Measurements from ENCODE around the gene RABGAP1L.

RABGAP1L gene

GRCh38 chr1:174935961-174936727 is 776.8 kb downstream of the RABGAP1L start:
- DNase-seq (ENCODE audit: low spot score) = no peak

- DNase-seq (ENCODE audit: low spot score) = no peak
These were observed 779.1 kb downstream of the RABGAP1L start for GRCh38 chr1:174938281-174939007.

GRCh38 chr1:174939775-174940545 is 780.6 kb downstream of the RABGAP1L start:
- no peak for DNase-seq (ENCODE audit: low spot score)

- DNase-seq (ENCODE audit: low spot score) = peak; percentile 96
These were observed 781.4 kb downstream of the RABGAP1L start for GRCh38 chr1:174940646-174941175.

- DNase-seq (ENCODE audit: low spot score) = peak; percentile 54
These were observed 783.4 kb downstream of the RABGAP1L start for GRCh38 chr1:174942547-174943255.

GRCh38 chr1:174946031-174946430 is 786.7 kb downstream of the RABGAP1L start:
- no peak for DNase-seq (ENCODE audit: low spot score)

GRCh38 chr1:174949061-174949460 is 789.7 kb downstream of the RABGAP1L start:
- DNase-seq (ENCODE audit: low spot score) = no peak

- DNase-seq (ENCODE audit: low spot score) = no peak
These were observed 790.3 kb downstream of the RABGAP1L start for GRCh38 chr1:174949645-174950044.

GRCh38 chr1:174953285-174954072 is 794.2 kb downstream of the RABGAP1L start:
- no peak for DNase-seq (ENCODE audit: low spot score)

- DNase-seq (ENCODE audit: low spot score) = peak; percentile 97
These were observed 794.7 kb downstream of the RABGAP1L start for GRCh38 chr1:174954073-174954460.

- peak; percentile 48 for DNase-seq (ENCODE audit: low spot score)
These were observed 795.6 kb downstream of the RABGAP1L start for GRCh38 chr1:174954671-174955669.

- no peak for DNase-seq (ENCODE audit: low spot score)
These were observed 796.8 kb downstream of the RABGAP1L start for GRCh38 chr1:174956086-174956485.

GRCh38 chr1:174956976-174957375 is 797.7 kb downstream of the RABGAP1L start:
- DNase-seq (ENCODE audit: low spot score) = no peak

- no peak for DNase-seq (ENCODE audit: low spot score)
These were observed 798.5 kb downstream of the RABGAP1L start for GRCh38 chr1:174957829-174958228.

GRCh38 chr1:174958396-174958795 is 799.1 kb downstream of the RABGAP1L start:
- DNase-seq (ENCODE audit: low spot score) = peak; percentile 65

GRCh38 chr1:174960362-174960761 is 801.0 kb downstream of the RABGAP1L start:
- no peak for DNase-seq (ENCODE audit: low spot score)

GRCh38 chr1:174963529-174964125 is 804.3 kb downstream of the RABGAP1L start:
- DNase-seq (ENCODE audit: low spot score) = no peak

GRCh38 chr1:174964261-174964971 is 805.1 kb downstream of the RABGAP1L start:
- no peak for DNase-seq (ENCODE audit: low spot score)

GRCh38 chr1:174964972-174965361 is 805.6 kb downstream of the RABGAP1L start:
- no peak for DNase-seq (ENCODE audit: low spot score)
